ENCODE measurements around the gene FXYD7. TPM values are rescaled to one million over a fixed set of nuclear protein-coding genes. Genes with fewer than 3 reads are reported as not detected.

FXYD7 gene
- total RNA-seq, 1 donor from 2014 or later, result not detected

- H3K36me3 Mint-ChIP-seq (ENCODE audit: unreplicated experiment), result no peaks in the 10 kb centered on the region
- peaks cover 18% of the 10 kb centered on the region for H3K4me1 Mint-ChIP-seq (ENCODE audit: unreplicated experiment)
- no peak overlapping the region for H3K4me3 Mint-ChIP-seq (ENCODE audit: unreplicated experiment)
- H3K27me3 Mint-ChIP-seq (ENCODE audit: unreplicated experiment), result peaks cover 26% of the 10 kb centered on the region
- H3K9me3 Mint-ChIP-seq (ENCODE audit: unreplicated experiment), result no peaks in the 10 kb centered on the region
- DNase-seq (ENCODE audit: extremely low spot score, unreplicated experiment), result no peak
- TF ChIP-seq, protein P1, sequence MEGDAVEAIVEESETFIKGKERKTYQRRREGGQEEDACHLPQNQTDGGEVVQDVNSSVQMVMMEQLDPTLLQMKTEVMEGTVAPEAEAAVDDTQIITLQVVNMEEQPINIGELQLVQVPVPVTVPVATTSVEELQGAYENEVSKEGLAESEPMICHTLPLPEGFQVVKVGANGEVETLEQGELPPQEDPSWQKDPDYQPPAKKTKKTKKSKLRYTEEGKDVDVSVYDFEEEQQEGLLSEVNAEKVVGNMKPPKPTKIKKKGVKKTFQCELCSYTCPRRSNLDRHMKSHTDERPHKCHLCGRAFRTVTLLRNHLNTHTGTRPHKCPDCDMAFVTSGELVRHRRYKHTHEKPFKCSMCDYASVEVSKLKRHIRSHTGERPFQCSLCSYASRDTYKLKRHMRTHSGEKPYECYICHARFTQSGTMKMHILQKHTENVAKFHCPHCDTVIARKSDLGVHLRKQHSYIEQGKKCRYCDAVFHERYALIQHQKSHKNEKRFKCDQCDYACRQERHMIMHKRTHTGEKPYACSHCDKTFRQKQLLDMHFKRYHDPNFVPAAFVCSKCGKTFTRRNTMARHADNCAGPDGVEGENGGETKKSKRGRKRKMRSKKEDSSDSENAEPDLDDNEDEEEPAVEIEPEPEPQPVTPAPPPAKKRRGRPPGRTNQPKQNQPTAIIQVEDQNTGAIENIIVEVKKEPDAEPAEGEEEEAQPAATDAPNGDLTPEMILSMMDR (IDR thresholded peaks at IDR 0.05), result no peak
- no peak overlapping the region for H3K27ac Mint-ChIP-seq (ENCODE audit: unreplicated experiment)
These were observed 24.0 kb upstream of the FXYD7 start for GRCh38 chr19:35119091-35119490.

GRCh38 chr19:35119578-35120155 lies 23.4 kb upstream of the FXYD7 start:
- no peak for DNase-seq (ENCODE audit: extremely low spot score, unreplicated experiment)
- Mint-ChIP-seq H3K4me1 (ENCODE audit: unreplicated experiment) (peaks cover 14% of the 10 kb centered on the region), H3K27ac (ENCODE audit: unreplicated experiment) (no peak overlapping the region), H3K36me3 (ENCODE audit: unreplicated experiment) (no peaks in the 10 kb centered on the region), H3K9me3 (ENCODE audit: unreplicated experiment) (no peaks in the 10 kb centered on the region), H3K4me3 (ENCODE audit: unreplicated experiment) (no peak overlapping the region), H3K27me3 (ENCODE audit: unreplicated experiment) (peaks cover 23% of the 10 kb centered on the region)
- TF ChIP-seq, protein P1 (IDR thresholded peaks at IDR 0.05), result no peak

DNA sequence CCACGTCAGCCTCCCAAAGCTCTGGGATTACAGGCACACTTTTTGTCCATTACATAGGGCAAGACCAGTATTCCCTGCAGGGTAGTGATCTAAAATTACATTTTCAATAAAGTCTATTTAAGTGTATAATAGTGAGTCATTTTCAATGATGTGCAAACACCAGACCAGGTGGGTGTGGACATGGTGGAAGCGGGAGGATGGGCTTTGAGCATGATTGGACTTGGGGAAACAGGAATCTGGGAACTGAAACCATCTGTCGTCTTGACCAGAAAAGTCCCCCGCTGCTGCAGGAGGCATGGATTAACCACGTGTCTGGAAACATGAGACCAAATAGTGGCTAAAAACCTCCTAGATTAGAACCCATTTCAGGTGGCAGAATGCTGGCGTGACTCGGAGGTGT lies 22.6 kb upstream of the FXYD7 start:
- H3K27ac Mint-ChIP-seq (ENCODE audit: unreplicated experiment), result peak overlapping the region; percentile 18
- peaks cover 12% of the 10 kb centered on the region for H3K4me1 Mint-ChIP-seq (ENCODE audit: unreplicated experiment)
- H3K36me3 Mint-ChIP-seq (ENCODE audit: unreplicated experiment), result no peaks in the 10 kb centered on the region
- H3K4me3 Mint-ChIP-seq (ENCODE audit: unreplicated experiment), result no peak overlapping the region
- no peak for DNase-seq (ENCODE audit: extremely low spot score, unreplicated experiment)
- H3K9me3 Mint-ChIP-seq (ENCODE audit: unreplicated experiment), result no peaks in the 10 kb centered on the region
- H3K27me3 Mint-ChIP-seq (ENCODE audit: unreplicated experiment), result peaks cover 22% of the 10 kb centered on the region
- TF ChIP-seq, protein P1 (IDR thresholded peaks at IDR 0.05), result no peak

- Mint-ChIP-seq H3K27me3 (ENCODE audit: unreplicated experiment) (peaks cover 21% of the 10 kb centered on the region), H3K27ac (ENCODE audit: unreplicated experiment) (no peak overlapping the region), H3K4me1 (ENCODE audit: unreplicated experiment) (peaks cover 12% of the 10 kb centered on the region), H3K36me3 (ENCODE audit: unreplicated experiment) (no peaks in the 10 kb centered on the region), H3K4me3 (ENCODE audit: unreplicated experiment) (no peak overlapping the region), H3K9me3 (ENCODE audit: unreplicated experiment) (no peaks in the 10 kb centered on the region)
- TF ChIP-seq, protein P1 (IDR thresholded peaks at IDR 0.05), result no peak
- DNase-seq (ENCODE audit: extremely low spot score, unreplicated experiment), result no peak
These were observed 22.2 kb upstream of the FXYD7 start for GRCh38 chr19:35120898-35121297.

DNA sequence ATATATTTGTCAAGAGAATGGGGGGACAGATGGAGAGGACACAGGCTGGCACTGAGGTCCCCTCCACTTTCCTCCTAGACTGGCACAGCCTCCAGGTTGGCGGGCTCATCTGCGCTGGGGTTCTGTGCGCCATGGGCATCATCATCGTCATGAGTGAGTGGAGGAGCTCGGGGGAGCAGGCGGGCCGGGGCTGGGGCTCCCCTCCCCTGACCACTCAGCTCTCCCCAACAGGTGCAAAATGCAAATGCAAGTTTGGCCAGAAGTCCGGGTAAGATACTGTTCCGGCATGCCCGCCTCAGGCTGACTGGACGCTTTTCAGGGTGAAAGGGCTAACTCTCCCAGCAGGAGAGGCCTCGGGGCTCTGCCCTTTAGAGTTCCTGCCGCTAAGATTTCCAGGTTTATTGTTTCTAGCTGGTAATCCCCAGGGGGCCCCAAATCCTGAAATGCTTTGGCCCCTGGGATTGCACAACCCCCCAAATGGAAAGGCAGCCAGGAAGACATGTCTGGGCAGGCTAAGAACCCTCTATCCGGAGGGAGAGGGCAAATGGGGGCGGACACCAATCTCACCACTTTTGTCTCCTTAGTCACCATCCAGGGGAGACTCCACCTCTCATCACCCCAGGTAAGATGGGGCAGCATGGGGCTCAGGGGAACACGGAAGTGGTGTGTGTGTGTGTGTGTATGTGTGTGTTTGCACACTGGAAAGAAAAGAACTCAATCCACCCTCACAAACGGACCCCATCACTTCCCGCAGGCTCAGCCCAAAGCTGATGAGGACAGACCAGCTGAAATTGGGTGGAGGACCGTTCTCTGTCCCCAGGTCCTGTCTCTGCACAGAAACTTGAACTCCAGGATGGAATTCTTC lies 20.1 kb upstream of the FXYD7 start:
- no peak overlapping the region for H3K4me3 Mint-ChIP-seq (ENCODE audit: unreplicated experiment)
- H3K27me3 Mint-ChIP-seq (ENCODE audit: unreplicated experiment), result peaks cover 15% of the 10 kb centered on the region
- H3K9me3 Mint-ChIP-seq (ENCODE audit: unreplicated experiment), result no peaks in the 10 kb centered on the region
- no peak for DNase-seq (ENCODE audit: extremely low spot score, unreplicated experiment)
- TF ChIP-seq, protein P1 (IDR thresholded peaks at IDR 0.05), result no peak
- H3K36me3 Mint-ChIP-seq (ENCODE audit: unreplicated experiment), result no peaks in the 10 kb centered on the region
- peaks cover 14% of the 10 kb centered on the region for H3K4me1 Mint-ChIP-seq (ENCODE audit: unreplicated experiment)
- H3K27ac Mint-ChIP-seq (ENCODE audit: unreplicated experiment), result no peak overlapping the region

Data from osteocyte (in vitro differentiated cells).